Neuronal stem cell (in vitro differentiated cells): ENCODE data around the gene BIVM.
A peak's percentile ranks its signal among the peaks of the same experiment; 100 is the strongest.

ENCODE experiments used
- DNase-seq: peaks from one replicate; pipeline ENCODE4 v3.0.0-alpha.2; 2013; ENCODE audit warnings: low spot score
- H2AFZ ChIP-seq: one replicate; pipeline ENCODE4 v1.6.1; 2013; ENCODE audit warnings: mild to moderate bottlenecking, low read length, inconsistent platforms
- H2AK5ac ChIP-seq: 2 replicates; pipeline ENCODE4 v1.6.1; 2013; ENCODE audit warnings: low read depth, mild to moderate bottlenecking, inconsistent platforms, low read length, moderate library complexity, mixed read lengths
- H2BK120ac ChIP-seq: 2 replicates; pipeline ENCODE4 v1.6.1; 2013; ENCODE audit warnings: low read depth, mild to moderate bottlenecking, inconsistent platforms, low read length, moderate library complexity, mixed read lengths
- H2BK12ac ChIP-seq: one replicate; pipeline ENCODE4 v1.6.1; 2013; ENCODE audit warnings: low read length, inconsistent platforms
- H2BK15ac ChIP-seq: 2 replicates; pipeline ENCODE4 v1.6.1; 2013; ENCODE audit warnings: mild to moderate bottlenecking, low read length, inconsistent platforms, mixed read lengths
- H2BK5ac ChIP-seq: one replicate; pipeline ENCODE4 v1.6.1; 2013; ENCODE audit warnings: inconsistent platforms, mild to moderate bottlenecking, low read length, moderate library complexity
- H3K14ac ChIP-seq: one replicate; pipeline ENCODE4 v1.6.1; 2013; ENCODE audit warnings: low read length, inconsistent platforms
- H3K18ac ChIP-seq: 2 replicates; pipeline ENCODE4 v1.6.1; 2013; ENCODE audit warnings: low read length, inconsistent platforms
- H3K23ac ChIP-seq: 2 replicates; pipeline ENCODE4 v1.6.1; 2013; ENCODE audit warnings: low read depth, mild to moderate bottlenecking, mixed read lengths, low read length, inconsistent platforms; ENCODE audit not compliant: poor library complexity
- H3K27ac ChIP-seq: replicated peaks from 3 replicates; pipeline ENCODE4 v1.5.1; 2013; ENCODE audit warnings: low read length, inconsistent platforms
- H3K27me3 ChIP-seq, 3 experiments: 2 replicates each; pipeline ENCODE4 v1.6.1; 2013; ENCODE audit warnings: low read length in 3 of 3, mild to moderate bottlenecking in 2 of 3, inconsistent platforms in 1 of 3, low read depth in 1 of 3, mixed read lengths in 1 of 3, moderate library complexity in 1 of 3; ENCODE audit not compliant: control insufficient read depth in 3 of 3, insufficient read depth in 3 of 3
- H3K36me3 ChIP-seq, 2 donors: replicated peaks in 1 of 2; 2 replicates each; pipeline ENCODE4 v1.6.1; 2013; ENCODE audit warnings: low read length in 2 of 2; ENCODE audit not compliant: control insufficient read depth in 2 of 2, insufficient read depth in 2 of 2
- H3K4ac ChIP-seq: 2 replicates; pipeline ENCODE4 v1.6.1; 2013; ENCODE audit warnings: inconsistent platforms, mild to moderate bottlenecking, low read length, moderate library complexity
- H3K4me1 ChIP-seq, 2 donors: 1 replicate in 1 of 2; 2 replicates in 1 of 2; pipeline ENCODE4 v1.6.1; 2013; ENCODE audit warnings: low read length in 2 of 2, low read depth in 1 of 2; ENCODE audit not compliant: control insufficient read depth in 2 of 2, insufficient read depth in 1 of 2
- H3K4me2 ChIP-seq: one replicate; pipeline ENCODE4 v1.6.1; 2013; ENCODE audit warnings: mild to moderate bottlenecking, low read length, inconsistent platforms; ENCODE audit not compliant: insufficient read depth, poor library complexity, severe bottlenecking
- H3K4me3 ChIP-seq, 2 donors: 2 replicates each; pipeline ENCODE4 v1.5.1; 2013; ENCODE audit warnings: low read length in 2 of 2, mild to moderate bottlenecking in 2 of 2, inconsistent platforms in 1 of 2, moderate library complexity in 1 of 2
- H3K79me1 ChIP-seq: one replicate; pipeline ENCODE4 v1.6.1; 2013; ENCODE audit warnings: low read depth, mild to moderate bottlenecking, inconsistent platforms, low read length, moderate library complexity
- H3K9ac ChIP-seq: one replicate; pipeline ENCODE4 v1.6.1; 2013; ENCODE audit warnings: mild to moderate bottlenecking, low read depth, low read length, inconsistent platforms; ENCODE audit not compliant: poor library complexity
- H3K9me3 ChIP-seq, 2 donors: replicated peaks in 1 of 2; 2 replicates each; pipeline versions ENCODE3 to v1.6.1; 2013; ENCODE audit warnings: low read length in 2 of 2, mild to moderate bottlenecking in 2 of 2, inconsistent platforms in 1 of 2, low read depth in 1 of 2, mixed read lengths in 1 of 2, moderate library complexity in 1 of 2; ENCODE audit not compliant: control insufficient read depth in 2 of 2, insufficient read depth in 1 of 2
- H4K8ac ChIP-seq: one replicate; pipeline ENCODE4 v1.6.1; 2013; ENCODE audit warnings: low read depth, mild to moderate bottlenecking, inconsistent platforms, low read length, moderate library complexity
- H4K91ac ChIP-seq: one replicate; pipeline ENCODE4 v1.6.1; 2013; ENCODE audit warnings: low read length, low read depth, mild to moderate bottlenecking, inconsistent platforms; ENCODE audit not compliant: poor library complexity
- WGBS, 2 donors: extraction: QIAGEN DNeasy Blood & Tissue Kit; methylation state at CpG; one replicate each; pipeline ENCODE4 v1.1.7; 2013; ENCODE audit warnings: missing lambda C conversion rate in 2 of 2, mixed read lengths in 1 of 2; ENCODE audit not compliant: insufficient read length in 2 of 2, insufficient replicate concordance in 1 of 2; ENCODE audit errors: extremely low coverage in 2 of 2; 5-methylcytosine and 5-hydroxymethylcytosine counted together

The BIVM gene

GRCh38 chr13:102869948-102870676 lies 71.2 kb downstream of the BIVM start:
- no peak overlapping the region for H3K23ac ChIP-seq
- WGBS, 2 donors, result no CpG with 5 or more reads among the region's 5 CpGs
- no peak overlapping the region for H3K14ac ChIP-seq
- H2BK5ac ChIP-seq, result no peak overlapping the region
- no peak overlapping the region for H4K8ac ChIP-seq
- no peak overlapping the region for H3K9ac ChIP-seq
- no peak overlapping the region for H2BK120ac ChIP-seq
- H3K4me3 ChIP-seq, result no peak overlapping the region
- H3K4ac ChIP-seq, result no peak overlapping the region
- H3K9me3 ChIP-seq, result peaks cover 0 to 7% of the 10 kb centered on the region in 2 donors
- no peak overlapping the region for H2BK12ac ChIP-seq
- no peak overlapping the region for H2AK5ac ChIP-seq
- no peaks in the 10 kb centered on the region for H3K79me1 ChIP-seq
- H3K36me3 ChIP-seq, result peaks cover 12 to 86% of the 10 kb centered on the region in 2 donors
- H2AFZ ChIP-seq, result no peak overlapping the region
- no peaks in the 10 kb centered on the region for H3K27me3 ChIP-seq
- H3K27ac ChIP-seq, result no peak overlapping the region
- H3K18ac ChIP-seq, result no peak overlapping the region
- no peak for DNase-seq
- no peak overlapping the region for H4K91ac ChIP-seq
- H3K4me1 ChIP-seq, result peaks cover 0 to 3% of the 10 kb centered on the region in 2 donors
- H3K4me2 ChIP-seq, result no peak overlapping the region
- H2BK15ac ChIP-seq, result no peak overlapping the region

- no peak overlapping the region for H3K23ac ChIP-seq
- H3K27ac ChIP-seq, result no peak overlapping the region
- peak overlapping the region; percentile 55 for H3K9ac ChIP-seq
- H3K4me1 ChIP-seq, result peaks cover 0 to 3% of the 10 kb centered on the region in 2 donors
- H3K27me3 ChIP-seq, result no peaks in the 10 kb centered on the region
- H2AK5ac ChIP-seq, result no peak overlapping the region
- no peak overlapping the region for H4K91ac ChIP-seq
- WGBS, 2 donors, result no CpG with 5 or more reads among the region's 22 CpGs
- no peak overlapping the region for H2BK120ac ChIP-seq
- no peak overlapping the region for H3K14ac ChIP-seq
- no peak overlapping the region for H2BK15ac ChIP-seq
- no peak overlapping the region for H2BK5ac ChIP-seq
- peaks cover 0 to 7% of the 10 kb centered on the region in 2 donors for H3K9me3 ChIP-seq
- DNase-seq, result peak; percentile 50
- no peak overlapping the region for H4K8ac ChIP-seq
- H3K18ac ChIP-seq, result peak overlapping the region; percentile 67
- H3K36me3 ChIP-seq, result peaks cover 9 to 85% of the 10 kb centered on the region in 2 donors
- no peaks in the 10 kb centered on the region for H3K79me1 ChIP-seq
- H2BK12ac ChIP-seq, result peak overlapping the region; percentile 43
- no peak overlapping the region for H2AFZ ChIP-seq
- no peak overlapping the region for H3K4me2 ChIP-seq
- H3K4ac ChIP-seq, result no peak overlapping the region
- no peak overlapping the region for H3K4me3 ChIP-seq
Measured at GRCh38 chr13:102870677-102871415, 71.9 kb downstream of the BIVM start.

- no peak overlapping the region for H3K14ac ChIP-seq
- no peak for DNase-seq
- H3K27ac ChIP-seq, result no peak overlapping the region
- no peak overlapping the region for H2AK5ac ChIP-seq
- H3K36me3 ChIP-seq, result peaks cover 5 to 85% of the 10 kb centered on the region in 2 donors
- no peak overlapping the region for H3K9ac ChIP-seq
- H4K8ac ChIP-seq, result no peak overlapping the region
- H3K18ac ChIP-seq, result no peak overlapping the region
- peaks cover 0 to 7% of the 10 kb centered on the region in 2 donors for H3K9me3 ChIP-seq
- H3K79me1 ChIP-seq, result no peaks in the 10 kb centered on the region
- H3K4me1 ChIP-seq, result peaks cover 6% of the 10 kb centered on the region in 2 donors
- H3K4me3 ChIP-seq, result no peak overlapping the region
- no peak overlapping the region for H3K4ac ChIP-seq
- H3K23ac ChIP-seq, result no peak overlapping the region
- no peak overlapping the region for H2BK12ac ChIP-seq
- no peak overlapping the region for H2BK15ac ChIP-seq
- no peak overlapping the region for H3K4me2 ChIP-seq
- no peaks in the 10 kb centered on the region for H3K27me3 ChIP-seq
- WGBS, 2 donors, result 100% methylated on average over 1 of the region's 7 CpGs; no CpG with 5 or more reads in 1 of the 2 donors
- H4K91ac ChIP-seq, result no peak overlapping the region
- H2AFZ ChIP-seq, result no peak overlapping the region
- no peak overlapping the region for H2BK120ac ChIP-seq
- H2BK5ac ChIP-seq, result no peak overlapping the region
Measured at GRCh38 chr13:102872131-102872530, 73.2 kb downstream of the BIVM start.

- no peak overlapping the region for H3K23ac ChIP-seq
- H2BK15ac ChIP-seq, result no peak overlapping the region
- no peak overlapping the region for H2AK5ac ChIP-seq
- no peak overlapping the region for H2BK120ac ChIP-seq
- H3K9ac ChIP-seq, result no peak overlapping the region
- no peak overlapping the region for H3K18ac ChIP-seq
- H3K4me3 ChIP-seq, result no peak overlapping the region
- peaks cover 6% of the 10 kb centered on the region in 2 donors for H3K4me1 ChIP-seq
- H2AFZ ChIP-seq, result no peak overlapping the region
- DNase-seq, result no peak
- no peak overlapping the region for H3K14ac ChIP-seq
- H2BK5ac ChIP-seq, result no peak overlapping the region
- no peak overlapping the region for H2BK12ac ChIP-seq
- no peaks in the 10 kb centered on the region for H3K27me3 ChIP-seq
- H3K79me1 ChIP-seq, result no peaks in the 10 kb centered on the region
- H3K27ac ChIP-seq, result no peak overlapping the region
- H4K91ac ChIP-seq, result no peak overlapping the region
- H3K4ac ChIP-seq, result no peak overlapping the region
- no peak overlapping the region for H4K8ac ChIP-seq
- H3K4me2 ChIP-seq, result no peak overlapping the region
- H3K36me3 ChIP-seq, result peaks cover 4 to 85% of the 10 kb centered on the region in 2 donors
- WGBS, 2 donors, result no CpG with 5 or more reads among the region's 1 CpG
- H3K9me3 ChIP-seq, result peaks cover 0 to 7% of the 10 kb centered on the region in 2 donors
Measured at GRCh38 chr13:102872531-102872930, 73.6 kb downstream of the BIVM start.
